A549 (cell line): Measurements from ENCODE around the gene NSD1. TPM values are rescaled to one million over a fixed set of nuclear protein-coding genes. Genes with fewer than 3 reads are reported as not detected.

ENCODE experiments used
- ATAC-seq, 2 experiments: fragments of 200-7000 bp in 1 of 2; fragments of >200 bp in 1 of 2; cut with Nextera tagmentation in 1 of 2; cut with Tn5 transposase in 1 of 2; 3 replicates each; pipeline versions ENCODE4 v1.8.0 to v1.9.1; 2018 to 2020; ENCODE audit warnings: mild to moderate bottlenecking in 1 of 2, moderate library complexity in 1 of 2
- CTCF ChIA-PET: fragments of 300-600 bp; sonication (Branson Sonifier 250); formaldehyde crosslinking; extraction: SDS; loops from one replicate; lab custom pipeline; 2021; ENCODE audit warnings: antibody characterized with exemption, inconsistent platforms; lab: Yijun Ruan, JAX
- POLR2A ChIA-PET: fragments of 350-600 bp; formaldehyde crosslinking; extraction: SDS; loops from one replicate; lab custom pipeline; 2021; ENCODE audit warnings: antibody characterized with exemption, inconsistent platforms; lab: Yijun Ruan, JAX
- DNase-seq, 2 experiments: peaks; one replicate each; pipeline versions ENCODE4 v3.0.0 to v3.0.0-alpha.2; 2011 to 2016; ENCODE audit warnings: low read depth in 1 of 2, low spot score in 1 of 2
- FAIRE-seq: peaks from 2 replicates; lab custom pipeline; 2011; peaks lifted over from hg19 to GRCh38; lab: Jason Lieb, UNC
- H3K27ac ChIP-seq, 2 experiments: fragments of >200 bp; sonication (Bioruptor Twin); formaldehyde crosslinking; 3 replicates each; pipeline ENCODE4 v1.5.1; 2016 to 2017
- H3K4me1 ChIP-seq: fragments of >200 bp; sonication (Bioruptor Twin); formaldehyde crosslinking; 3 replicates; pipeline ENCODE4 v1.6.1; 2016
- H3K4me2 ChIP-seq: fragments of >200 bp; sonication (Bioruptor Twin); formaldehyde crosslinking; 3 replicates; pipeline ENCODE4 v1.6.1; 2016
- H3K4me3 ChIP-seq: fragments of >200 bp; sonication (Bioruptor Twin); formaldehyde crosslinking; 3 replicates; pipeline ENCODE4 v1.5.1; 2016
- H3K9me3 ChIP-seq: fragments of >200 bp; sonication (Bioruptor Twin); formaldehyde crosslinking; 3 replicates; pipeline ENCODE4 v1.6.1; 2016
- CHD2 ChIP-seq: fragments of 150-350 bp; IDR thresholded peaks from 2 replicates; pipeline ENCODE4 v1.6.1; 2014; ENCODE audit warnings: low read length; ENCODE audit not compliant: partially characterized antibody
- CHD4 ChIP-seq: fragments of 200-600 bp; sonication (generic); IDR thresholded peaks from 2 replicates; pipeline ENCODE4 v1.6.1; 2016; ENCODE audit warnings: antibody characterized with exemption, mild to moderate bottlenecking, borderline replicate concordance
- ESRRA ChIP-seq: fragments of 150-350 bp; IDR thresholded peaks from 2 replicates; pipeline ENCODE4 v1.6.1; 2014; ENCODE audit warnings: mild to moderate bottlenecking, low read length, borderline replicate concordance
- FOSB ChIP-seq: fragments of 250-450 bp; sonication (Bioruptor Pico); IDR thresholded peaks from 2 replicates; pipeline ENCODE4 v1.5.0; 2020; ENCODE audit warnings: mild to moderate bottlenecking, moderate library complexity
- GATA3 ChIP-seq: IDR thresholded peaks from 2 replicates; pipeline ENCODE4 v1.6.1; 2012; ENCODE audit warnings: borderline replicate concordance
- HEYL ChIP-seq: fragments of 250-450 bp; sonication (Bioruptor Pico); IDR thresholded peaks from 2 replicates; pipeline ENCODE4 v1.8.0; 2021; ENCODE audit warnings: mild to moderate bottlenecking, moderate library complexity
- HOXA7 ChIP-seq: fragments of 250-450 bp; sonication (Bioruptor Pico); IDR thresholded peaks from 2 replicates; pipeline ENCODE4 v1.5.0; 2020; ENCODE audit warnings: mild to moderate bottlenecking, moderate library complexity
- HOXB13 ChIP-seq: fragments of 250-450 bp; sonication (Bioruptor Pico); IDR thresholded peaks from 2 replicates; pipeline ENCODE4 v1.5.0; 2020; ENCODE audit warnings: low read depth, mild to moderate bottlenecking, moderate library complexity
- JUNB ChIP-seq: fragments of >200 bp; sonication (Bioruptor Twin); formaldehyde crosslinking; IDR thresholded peaks from 2 replicates; pipeline ENCODE4 v1.6.1; 2016
- MAFK ChIP-seq: fragments of 450-650 bp; IDR thresholded peaks from 2 replicates; pipeline ENCODE4 v1.6.1; 2014; ENCODE audit not compliant: partially characterized antibody
- MAZ ChIP-seq: fragments of 150-350 bp; IDR thresholded peaks from 2 replicates; pipeline ENCODE4 v1.6.1; 2014; ENCODE audit warnings: antibody characterized with exemption, low read depth, low read length, borderline replicate concordance
- MYC ChIP-seq: IDR thresholded peaks from 2 replicates; pipeline ENCODE4 v1.6.1; 2012; ENCODE audit warnings: mild to moderate bottlenecking, inconsistent platforms, low read length, improper control_type of control experiment, borderline replicate concordance
- NFE2L2 ChIP-seq: fragments of 150-350 bp; conservative IDR thresholded peaks from 2 replicates; pipeline ENCODE4 v1.6.1; 2014; ENCODE audit warnings: low read length
- PHF8 ChIP-seq: fragments of 200-600 bp; sonication (generic); IDR thresholded peaks from 2 replicates; pipeline ENCODE4 v1.6.1; 2016; ENCODE audit warnings: low read depth, mild to moderate bottlenecking, antibody characterized with exemption, moderate library complexity, borderline replicate concordance
- POLR2A ChIP-seq: IDR thresholded peaks from 2 replicates; pipeline ENCODE4 v1.6.1; 2012; ENCODE audit warnings: mild to moderate bottlenecking, low read length
- RFX5 ChIP-seq: fragments of 450-650 bp; IDR thresholded peaks from 2 replicates; pipeline ENCODE4 v1.7.1; 2014; ENCODE audit warnings: antibody characterized with exemption, mild to moderate bottlenecking, moderate library complexity
- SMC3 ChIP-seq: fragments of >200 bp; sonication (Bioruptor Twin); formaldehyde crosslinking; IDR thresholded peaks from 3 replicates; pipeline ENCODE4 v1.6.1; 2018; ENCODE audit warnings: inconsistent platforms
- TFCP2L1 ChIP-seq: fragments of 250-450 bp; sonication (Bioruptor Pico); IDR thresholded peaks from 2 replicates; pipeline ENCODE4 v1.5.0; 2021; ENCODE audit warnings: mild to moderate bottlenecking
- TP53 ChIP-seq: fragments of 250-450 bp; sonication (Bioruptor Pico); IDR thresholded peaks from 2 replicates; pipeline ENCODE4 v1.5.0; 2021; ENCODE audit warnings: mild to moderate bottlenecking, moderate library complexity
- WGBS: methylation state at CpG from one replicate; pipeline ENCODE4 v1.1.6; 2017; ENCODE audit errors: missing lambda C conversion rate; 5-methylcytosine and 5-hydroxymethylcytosine counted together
- polyA plus RNA-seq, 4 experiments: library from polyadenylated mRNA; depleted of rRNA in 3 of 4; stranded (reverse); fragments of >200 nt; fragmentation: RNase III in 1 of 4; extraction: RNeasy Plus Mini Kit Qiagen cat#74134 plus additional on column Dnase treatment in 1 of 4; gene quantifications; 2 replicates in 3 of 4; 3 replicates in 1 of 4; pipeline ENCODE4 v1.2.3, GENCODE V29; 2011 to 2017
- TF ChIP-seq, protein P1 (sequence below): fragments of 250-450 bp; sonication (Bioruptor Pico); IDR thresholded peaks from 2 replicates; pipeline ENCODE4 v1.5.0; 2020; ENCODE audit warnings: low read depth, mild to moderate bottlenecking, moderate library complexity
- TF ChIP-seq, protein P2 (sequence below): fragments of 250-450 bp; sonication (Bioruptor Pico); IDR thresholded peaks from 2 replicates; pipeline ENCODE4 v1.5.0; 2021; ENCODE audit warnings: mild to moderate bottlenecking, moderate library complexity, borderline replicate concordance
- TF ChIP-seq, protein P3 (sequence below): fragments of 200-600 bp; sonication (generic); IDR thresholded peaks from 2 replicates; pipeline ENCODE4 v1.6.1; 2016; ENCODE audit warnings: antibody characterized with exemption, mild to moderate bottlenecking, moderate library complexity

NSD1 gene
- polyA plus RNA-seq, 2 of the 4 experiments (the other 2 are of a cell fraction): 16.3 to 38.2 TPM

DNA sequence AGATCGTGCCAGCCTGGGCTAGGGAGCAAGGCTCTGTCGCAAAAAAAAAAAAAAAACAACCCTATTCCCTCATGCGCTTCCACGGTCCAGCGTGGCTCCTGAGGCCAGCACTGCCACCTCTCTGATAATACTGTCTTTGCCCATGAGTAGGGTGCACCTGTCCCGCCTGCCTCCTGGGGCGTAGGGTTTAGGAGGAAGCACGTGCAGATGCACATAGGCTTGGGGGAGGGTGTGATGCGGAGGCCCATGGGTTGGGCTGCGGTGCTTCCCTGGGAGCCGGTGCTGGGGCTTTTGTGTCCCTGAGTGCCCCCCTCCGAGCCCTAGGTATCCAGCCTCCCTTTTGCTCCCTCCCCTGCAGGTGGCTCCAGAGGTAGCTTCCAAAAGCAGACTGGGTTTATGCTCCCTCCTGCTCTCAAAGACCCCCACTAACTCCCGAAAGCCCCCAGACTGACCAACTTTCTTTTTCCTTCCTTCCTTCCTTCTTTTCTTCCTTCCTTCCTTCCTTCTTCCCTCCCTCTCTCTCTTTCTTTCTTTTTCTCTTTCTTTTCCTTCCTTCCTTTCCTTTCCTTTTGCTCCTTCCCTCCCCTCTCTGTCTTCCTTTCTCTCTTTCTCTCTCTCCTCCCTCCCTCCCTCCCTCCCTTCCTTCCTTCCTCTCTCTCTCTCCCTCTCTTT, 34.0 kb upstream of the NSD1 start:
- DNase-seq (no peak), ATAC-seq (peak; percentile 11 to 16; a peak in 4 of 6 replicates), FAIRE-seq (no peak)
- TF ChIP-seq, protein P1, sequence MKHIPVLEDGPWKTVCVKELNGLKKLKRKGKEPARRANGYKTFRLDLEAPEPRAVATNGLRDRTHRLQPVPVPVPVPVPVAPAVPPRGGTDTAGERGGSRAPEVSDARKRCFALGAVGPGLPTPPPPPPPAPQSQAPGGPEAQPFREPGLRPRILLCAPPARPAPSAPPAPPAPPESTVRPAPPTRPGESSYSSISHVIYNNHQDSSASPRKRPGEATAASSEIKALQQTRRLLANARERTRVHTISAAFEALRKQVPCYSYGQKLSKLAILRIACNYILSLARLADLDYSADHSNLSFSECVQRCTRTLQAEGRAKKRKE (CRISPR knock-in tag): no peak
- no peak for TF ChIP-seq HOXB13
- TF ChIP-seq TFCP2L1 (CRISPR knock-in tag): no peak
- no peak for TF ChIP-seq FOSB
- TF ChIP-seq TP53 (CRISPR knock-in tag): no peak
- no peak overlapping the region for H3K4me2 ChIP-seq
- ChIA-PET CTCF (interaction anchor here (0.7 to 8.1 kb wide), 4 partner anchors 12 to 113 kb away, joined by 3 to 103 read pairs (median 13); partner anchors contain the start of gene FGFR4), POLR2A (no interaction called here)
- peaks cover 11% of the 10 kb centered on the region for H3K4me1 ChIP-seq
- no peak overlapping the region for H3K4me3 ChIP-seq
- H3K27ac ChIP-seq: no peak overlapping the region
- WGBS: 74% methylated on average over 13 of the region's 13 CpGs
- no peaks in the 10 kb centered on the region for H3K9me3 ChIP-seq

DNA sequence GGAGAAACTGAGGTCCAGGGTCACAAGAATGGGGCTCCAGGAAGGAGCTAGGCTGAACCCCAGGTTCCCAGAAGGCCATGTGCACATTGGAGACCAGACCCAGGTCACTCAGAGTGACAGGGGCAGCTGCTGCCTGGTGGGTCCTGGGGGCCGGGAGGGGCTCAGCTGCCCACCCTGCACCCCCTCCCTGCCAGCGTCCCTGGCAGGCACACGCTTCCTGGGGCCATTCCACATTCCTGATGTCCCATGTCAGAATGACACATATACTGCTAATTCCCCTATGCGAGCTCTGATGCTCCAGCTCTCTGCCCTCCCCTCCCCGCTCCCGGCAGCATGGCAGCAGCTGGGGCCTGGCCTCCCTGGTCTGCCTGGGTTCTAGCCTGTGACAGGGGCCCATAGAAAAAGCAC, 32.9 kb upstream of the NSD1 start:
- DNase-seq (no peak), FAIRE-seq (no peak), ATAC-seq (peak in 1 of 2 experiments; percentile 14; a peak in 3 of 6 replicates)
- 33% methylated on average over 3 of the region's 6 CpGs for WGBS
- Histone ChIP-seq H3K4me1 (0 out of 3 replicates have a peak, but pooled peaks cover 3% of the 10 kb centered on the region), H3K4me2 (no peak overlapping the region), H3K4me3 (no peak overlapping the region), H3K27ac (peak overlapping the region in 1 of 2 experiments; percentile 19; a peak in 1 of 6 replicates), H3K9me3 (no peaks in the 10 kb centered on the region)
- no peak for TF ChIP-seq CHD4
- TF ChIP-seq, protein P2, sequence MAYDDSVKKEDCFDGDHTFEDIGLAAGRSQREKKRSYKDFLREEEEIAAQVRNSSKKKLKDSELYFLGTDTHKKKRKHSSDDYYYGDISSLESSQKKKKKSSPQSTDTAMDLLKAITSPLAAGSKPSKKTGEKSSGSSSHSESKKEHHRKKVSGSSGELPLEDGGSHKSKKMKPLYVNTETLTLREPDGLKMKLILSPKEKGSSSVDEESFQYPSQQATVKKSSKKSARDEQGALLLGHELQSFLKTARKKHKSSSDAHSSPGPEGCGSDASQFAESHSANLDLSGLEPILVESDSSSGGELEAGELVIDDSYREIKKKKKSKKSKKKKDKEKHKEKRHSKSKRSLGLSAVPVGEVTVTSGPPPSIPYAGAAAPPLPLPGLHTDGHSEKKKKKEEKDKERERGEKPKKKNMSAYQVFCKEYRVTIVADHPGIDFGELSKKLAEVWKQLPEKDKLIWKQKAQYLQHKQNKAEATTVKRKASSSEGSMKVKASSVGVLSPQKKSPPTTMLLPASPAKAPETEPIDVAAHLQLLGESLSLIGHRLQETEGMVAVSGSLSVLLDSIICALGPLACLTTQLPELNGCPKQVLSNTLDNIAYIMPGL: no peak
- no peak for TF ChIP-seq FOSB
- TF ChIP-seq HOXA7 (CRISPR knock-in tag): no peak
- TF ChIP-seq HEYL (CRISPR knock-in tag): no peak
- no peak for TF ChIP-seq MYC
- TF ChIP-seq PHF8: no peak
- TF ChIP-seq CHD2: no peak
- no peak for TF ChIP-seq MAFK
- no peak for TF ChIP-seq RFX5
- no peak for TF ChIP-seq GATA3
- TF ChIP-seq SMC3: no peak
- no peak for TF ChIP-seq MAZ
- TF ChIP-seq, protein P3, sequence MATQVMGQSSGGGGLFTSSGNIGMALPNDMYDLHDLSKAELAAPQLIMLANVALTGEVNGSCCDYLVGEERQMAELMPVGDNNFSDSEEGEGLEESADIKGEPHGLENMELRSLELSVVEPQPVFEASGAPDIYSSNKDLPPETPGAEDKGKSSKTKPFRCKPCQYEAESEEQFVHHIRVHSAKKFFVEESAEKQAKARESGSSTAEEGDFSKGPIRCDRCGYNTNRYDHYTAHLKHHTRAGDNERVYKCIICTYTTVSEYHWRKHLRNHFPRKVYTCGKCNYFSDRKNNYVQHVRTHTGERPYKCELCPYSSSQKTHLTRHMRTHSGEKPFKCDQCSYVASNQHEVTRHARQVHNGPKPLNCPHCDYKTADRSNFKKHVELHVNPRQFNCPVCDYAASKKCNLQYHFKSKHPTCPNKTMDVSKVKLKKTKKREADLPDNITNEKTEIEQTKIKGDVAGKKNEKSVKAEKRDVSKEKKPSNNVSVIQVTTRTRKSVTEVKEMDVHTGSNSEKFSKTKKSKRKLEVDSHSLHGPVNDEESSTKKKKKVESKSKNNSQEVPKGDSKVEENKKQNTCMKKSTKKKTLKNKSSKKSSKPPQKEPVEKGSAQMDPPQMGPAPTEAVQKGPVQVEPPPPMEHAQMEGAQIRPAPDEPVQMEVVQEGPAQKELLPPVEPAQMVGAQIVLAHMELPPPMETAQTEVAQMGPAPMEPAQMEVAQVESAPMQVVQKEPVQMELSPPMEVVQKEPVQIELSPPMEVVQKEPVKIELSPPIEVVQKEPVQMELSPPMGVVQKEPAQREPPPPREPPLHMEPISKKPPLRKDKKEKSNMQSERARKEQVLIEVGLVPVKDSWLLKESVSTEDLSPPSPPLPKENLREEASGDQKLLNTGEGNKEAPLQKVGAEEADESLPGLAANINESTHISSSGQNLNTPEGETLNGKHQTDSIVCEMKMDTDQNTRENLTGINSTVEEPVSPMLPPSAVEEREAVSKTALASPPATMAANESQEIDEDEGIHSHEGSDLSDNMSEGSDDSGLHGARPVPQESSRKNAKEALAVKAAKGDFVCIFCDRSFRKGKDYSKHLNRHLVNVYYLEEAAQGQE: no peak
- no peak for TF ChIP-seq HOXB13
- no peak for TF ChIP-seq ESRRA
- TF ChIP-seq JUNB: no peak
- TF ChIP-seq POLR2A: no peak
- TF ChIP-seq NFE2L2: no peak
- POLR2A ChIA-PET: no interaction called here
- CTCF ChIA-PET: interaction anchor here (1.0 to 8.1 kb wide), 2 partner anchors 12 to 29 kb away, joined by 4 to 103 read pairs; no protein-coding TSS in a partner anchor
